ENCODE data around the gene LSR. TPM values are rescaled to one million over a fixed set of nuclear protein-coding genes. Genes with fewer than 3 reads are reported as not detected.
A peak's percentile ranks its signal among the peaks of the same experiment; 100 is the strongest.
"Not testable (repeated sequence)": the region's sequence is repeated elsewhere in the genome, so short reads cannot be mapped to it uniquely, and the experiment has no call there.

LSR gene
- total RNA-seq, 2 experiments from 2014 or later: 13.2 to 13.3 TPM

GRCh38 chr19:35239597-35239996 is 9.2 kb upstream of the LSR start:
- ChIA-PET CTCF (interaction anchor here (2.0 kb wide), 1 partner anchor 98 kb away, joined by 8 read pairs; no protein-coding TSS in a partner anchor), POLR2A (interaction anchor here (0.8 to 2.9 kb wide), 4 partner anchors 25 to 37 kb away, joined by 3 to 10 read pairs (median 5); no protein-coding TSS in a partner anchor)
- DNase-seq, H3K4me3 Mint-ChIP-seq, H3K27ac Mint-ChIP-seq: not testable (repeated sequence)
- H3K9me3 Mint-ChIP-seq: peaks cover 16% of the 10 kb centered on the region
- peaks cover 28% of the 10 kb centered on the region for H3K36me3 Mint-ChIP-seq (ENCODE audit: low read depth)
- peaks cover 25% of the 10 kb centered on the region for H3K4me1 Mint-ChIP-seq
- H3K27me3 Mint-ChIP-seq: peaks cover 28% of the 10 kb centered on the region

- peak; percentile 15 for DNase-seq
- Mint-ChIP-seq H3K36me3 (ENCODE audit: low read depth) (peaks cover 31% of the 10 kb centered on the region), H3K9me3 (peaks cover 16% of the 10 kb centered on the region), H3K4me1 (peaks cover 22% of the 10 kb centered on the region), H3K27ac (peak overlapping the region; percentile 75), H3K4me3 (peak overlapping the region; percentile 13), H3K27me3 (peaks cover 29% of the 10 kb centered on the region)
- POLR2A ChIA-PET: interaction anchor here (0.8 to 2.9 kb wide), 5 partner anchors 24 to 38 kb away, joined by 3 to 10 read pairs (median 6); partner anchors contain the start of gene USF2
- CTCF ChIA-PET: interaction anchor here (1.2 to 2.0 kb wide), 2 partner anchors 34 to 99 kb away, joined by 3 to 8 read pairs; no protein-coding TSS in a partner anchor
These were observed 8.5 kb upstream of the LSR start for GRCh38 chr19:35240327-35240726.

- H3K36me3 Mint-ChIP-seq (ENCODE audit: low read depth): peaks cover 34% of the 10 kb centered on the region
- POLR2A ChIA-PET: interaction anchor here (1.0 to 2.9 kb wide), 3 partner anchors 27 to 36 kb away, joined by 3 to 10 read pairs (median 6); partner anchors contain the start of gene USF2
- H3K4me3 Mint-ChIP-seq: no peak overlapping the region
- no peak for DNase-seq
- H3K27ac Mint-ChIP-seq: no peak overlapping the region
- CTCF ChIA-PET: interaction anchor here (0.7 to 2.0 kb wide), 4 partner anchors 35 to 100 kb away, joined by 3 to 8 read pairs (median 3); partner anchors contain the start of gene FXYD5
- H3K9me3 Mint-ChIP-seq: peaks cover 23% of the 10 kb centered on the region
- peaks cover 37% of the 10 kb centered on the region for H3K27me3 Mint-ChIP-seq
- H3K4me1 Mint-ChIP-seq: peaks cover 22% of the 10 kb centered on the region
These were observed 7.4 kb upstream of the LSR start for GRCh38 chr19:35241417-35241816.

DNA sequence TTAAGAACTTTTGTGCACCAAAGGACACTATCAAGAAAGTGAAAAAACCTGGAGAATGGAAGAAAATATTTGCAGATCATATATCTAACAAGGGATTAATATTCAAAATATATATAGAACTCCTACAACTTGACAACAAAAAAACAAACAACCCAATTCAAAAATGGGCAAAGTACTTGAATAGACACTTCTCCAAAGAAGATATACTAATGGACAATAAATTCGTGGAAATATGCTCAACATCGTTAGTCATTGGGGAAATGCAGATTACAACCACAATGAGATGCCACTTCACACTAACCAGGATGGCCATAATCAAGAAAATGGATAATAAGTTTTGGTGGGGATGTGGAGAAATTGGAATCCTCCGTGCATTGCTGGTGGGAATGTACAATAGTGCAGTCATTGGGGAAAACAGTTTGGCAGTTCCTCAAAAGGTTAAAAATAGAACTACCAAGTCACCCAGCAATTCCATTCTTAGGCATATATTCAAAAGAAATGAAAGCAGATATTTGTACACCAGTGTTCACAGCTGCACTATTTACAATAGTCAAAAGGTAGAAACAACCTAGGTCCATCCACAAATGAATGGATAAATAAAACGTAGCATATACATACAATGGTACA is 2.2 kb upstream of the LSR start:
- no peak for DNase-seq
- H3K36me3 Mint-ChIP-seq (ENCODE audit: low read depth): peaks cover 23% of the 10 kb centered on the region
- peaks cover 18% of the 10 kb centered on the region for H3K9me3 Mint-ChIP-seq
- CTCF ChIA-PET: no interaction called here
- peaks cover 31% of the 10 kb centered on the region for H3K4me1 Mint-ChIP-seq
- POLR2A ChIA-PET: no interaction called here
- H3K4me3 Mint-ChIP-seq: peak overlapping the region; percentile 57
- H3K27me3 Mint-ChIP-seq: peaks cover 58% of the 10 kb centered on the region
- no peak overlapping the region for H3K27ac Mint-ChIP-seq

DNA sequence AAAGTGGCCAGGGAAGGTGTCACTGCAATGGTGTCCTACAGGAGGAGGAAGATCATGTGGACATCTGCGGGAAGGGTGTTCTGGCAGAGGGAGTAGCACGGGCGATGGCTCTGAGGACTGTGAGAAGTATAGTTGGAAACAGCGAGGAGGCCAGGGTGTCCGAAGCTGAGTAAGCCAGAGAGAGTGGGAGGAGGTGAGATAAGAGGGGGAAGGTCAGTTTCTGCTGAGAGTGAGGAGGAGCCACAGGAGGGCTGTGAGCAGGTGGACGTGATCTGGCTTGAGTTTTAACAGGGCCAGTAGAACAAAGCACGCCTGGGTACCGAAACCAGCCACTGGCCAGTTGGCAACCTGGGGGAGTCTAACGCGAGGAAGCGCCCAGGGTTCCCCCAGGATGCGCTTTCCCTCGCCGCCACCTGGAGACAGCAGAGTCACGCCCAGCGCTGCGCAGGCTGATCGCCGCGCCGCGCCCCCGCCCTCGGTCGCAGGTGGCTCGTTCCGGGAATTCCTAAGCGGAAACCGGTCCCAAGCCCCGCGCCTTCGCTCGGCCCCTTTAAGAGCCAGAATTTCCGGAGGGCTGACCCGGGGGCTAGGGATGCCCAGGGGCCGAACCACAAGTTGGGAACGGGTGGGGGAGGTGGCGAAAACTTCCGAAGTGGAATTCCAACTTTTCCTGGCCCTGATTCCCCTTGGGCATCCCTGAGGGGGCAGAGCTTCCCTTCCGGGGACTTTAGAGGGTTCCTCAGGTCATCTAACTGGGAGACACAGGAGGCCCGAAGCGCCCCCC is 1.1 kb upstream of the LSR start:
- DNase-seq: peak; percentile 45
- peaks cover 53% of the 10 kb centered on the region for H3K27me3 Mint-ChIP-seq
- H3K27ac Mint-ChIP-seq: peak overlapping the region; percentile 78
- peaks cover 16% of the 10 kb centered on the region for H3K9me3 Mint-ChIP-seq
- H3K36me3 Mint-ChIP-seq (ENCODE audit: low read depth): peaks cover 25% of the 10 kb centered on the region
- ChIA-PET POLR2A (no interaction called here), CTCF (no interaction called here)
- H3K4me3 Mint-ChIP-seq: peak overlapping the region; percentile 79
- H3K4me1 Mint-ChIP-seq: peaks cover 33% of the 10 kb centered on the region

- Mint-ChIP-seq H3K27me3 (peaks cover 39% of the 10 kb centered on the region), H3K36me3 (ENCODE audit: low read depth) (peaks cover 14% of the 10 kb centered on the region), H3K4me3 (peak overlapping the region; percentile 79), H3K27ac (peak overlapping the region; percentile 26), H3K9me3 (peaks cover 12% of the 10 kb centered on the region), H3K4me1 (peaks cover 33% of the 10 kb centered on the region)
- DNase-seq: no peak
- ChIA-PET CTCF (no interaction called here), POLR2A (no interaction called here)
These were observed 495 bp downstream of the LSR start for GRCh38 chr19:35249146-35249847.

GRCh38 chr19:35249848-35250711 is 1.3 kb downstream of the LSR start:
- peaks cover 33% of the 10 kb centered on the region for H3K4me1 Mint-ChIP-seq
- H3K9me3 Mint-ChIP-seq: peaks cover 8% of the 10 kb centered on the region
- ChIA-PET CTCF (interaction anchor here (0.6 kb wide), 1 partner anchor 221 kb away, joined by 3 read pairs; no protein-coding TSS in a partner anchor), POLR2A (interaction anchor here (1.1 to 2.0 kb wide), 3 partner anchors 11 to 42 kb away, joined by 3 to 7 read pairs (median 4); no protein-coding TSS in a partner anchor)
- H3K27ac Mint-ChIP-seq: no peak overlapping the region
- H3K36me3 Mint-ChIP-seq (ENCODE audit: low read depth): peaks cover 11% of the 10 kb centered on the region
- peaks cover 34% of the 10 kb centered on the region for H3K27me3 Mint-ChIP-seq
- no peak for DNase-seq
- peak overlapping the region; percentile 79 for H3K4me3 Mint-ChIP-seq

DNA sequence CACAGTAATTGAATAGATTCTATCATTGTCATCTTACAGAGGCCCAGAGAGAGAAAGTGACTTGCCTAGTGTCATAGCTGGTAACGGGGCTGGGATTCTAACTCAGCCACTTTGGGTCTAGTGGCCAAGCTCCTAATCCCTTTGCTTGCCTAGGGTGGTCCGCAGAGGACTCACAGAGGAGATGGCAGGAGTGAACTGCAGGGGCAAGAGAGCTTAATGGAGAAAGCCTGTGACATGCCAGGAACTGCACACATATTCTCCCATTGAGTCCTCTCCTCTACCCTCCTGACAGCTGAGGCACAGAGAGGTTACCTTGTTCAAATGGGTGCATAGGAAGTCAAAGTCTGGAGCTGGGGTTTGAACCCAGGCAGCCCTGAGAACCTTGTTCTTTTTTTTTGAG is 2.7 kb downstream of the LSR start:
- H3K36me3 Mint-ChIP-seq (ENCODE audit: low read depth): peaks cover 8% of the 10 kb centered on the region
- peaks cover 26% of the 10 kb centered on the region for H3K27me3 Mint-ChIP-seq
- H3K4me3 Mint-ChIP-seq: no peak overlapping the region
- CTCF ChIA-PET: no interaction called here
- peaks cover 33% of the 10 kb centered on the region for H3K4me1 Mint-ChIP-seq
- peaks cover under 1% of the 10 kb centered on the region for H3K9me3 Mint-ChIP-seq
- POLR2A ChIA-PET: interaction anchor here (1.1 to 2.0 kb wide), 4 partner anchors 9 to 44 kb away, joined by 3 to 7 read pairs (median 4); no protein-coding TSS in a partner anchor
- H3K27ac Mint-ChIP-seq: no peak overlapping the region
- no peak for DNase-seq

DNA sequence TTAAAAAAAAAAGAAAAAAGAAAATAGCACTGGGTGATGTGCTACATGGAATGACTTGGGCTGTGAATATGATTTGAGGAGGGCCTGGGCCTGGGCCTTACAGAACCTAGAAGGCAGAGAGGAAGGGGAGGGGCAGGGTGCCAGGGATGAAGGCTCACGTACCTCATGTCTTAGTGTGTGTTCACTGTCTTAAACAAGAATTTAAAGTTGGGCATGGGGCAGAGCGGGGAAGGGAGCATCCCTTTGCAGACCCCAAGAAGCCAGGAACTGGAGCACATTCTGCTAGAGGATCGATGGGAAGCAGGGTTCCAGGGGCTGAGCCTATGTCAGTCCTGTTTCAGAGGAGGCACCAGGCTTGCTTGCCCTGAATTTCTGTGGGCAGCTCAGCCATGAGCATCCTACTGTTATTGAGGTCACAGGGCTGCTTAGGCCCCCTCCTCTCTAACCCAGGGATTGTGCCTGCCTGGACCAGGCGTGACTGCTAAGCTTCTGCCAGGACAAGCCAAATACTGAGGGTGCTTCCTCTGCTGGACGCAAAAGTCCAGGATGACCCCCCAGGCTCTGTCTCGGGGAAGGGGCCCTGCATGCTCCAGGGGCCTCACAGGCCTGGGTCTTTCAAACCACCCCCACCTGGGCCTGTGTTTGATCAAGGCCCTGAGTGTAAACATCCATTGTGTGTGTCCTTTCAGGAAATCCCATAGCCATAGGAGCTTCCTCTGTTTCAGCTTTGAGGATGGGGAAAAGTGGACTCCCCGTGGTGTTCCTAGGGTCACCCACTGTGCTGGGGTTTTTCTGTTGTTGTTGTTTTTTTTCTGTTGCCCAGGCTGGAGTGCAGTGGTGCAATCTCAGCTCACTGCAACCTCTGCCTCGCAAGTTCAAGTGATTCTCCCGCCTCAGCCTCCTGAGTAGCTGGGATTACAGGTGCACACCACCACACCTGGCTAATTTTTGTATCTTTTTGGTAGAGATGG is 4.8 kb downstream of the LSR start:
- no peak for DNase-seq
- ChIA-PET CTCF (no interaction called here), POLR2A (no interaction called here)
- H3K27ac Mint-ChIP-seq: no peak overlapping the region
- H3K36me3 Mint-ChIP-seq (ENCODE audit: low read depth): peaks cover 8% of the 10 kb centered on the region
- H3K27me3 Mint-ChIP-seq: peaks cover 12% of the 10 kb centered on the region
- peaks cover 25% of the 10 kb centered on the region for H3K4me1 Mint-ChIP-seq
- H3K9me3 Mint-ChIP-seq: no peaks in the 10 kb centered on the region
- no peak overlapping the region for H3K4me3 Mint-ChIP-seq

DNA sequence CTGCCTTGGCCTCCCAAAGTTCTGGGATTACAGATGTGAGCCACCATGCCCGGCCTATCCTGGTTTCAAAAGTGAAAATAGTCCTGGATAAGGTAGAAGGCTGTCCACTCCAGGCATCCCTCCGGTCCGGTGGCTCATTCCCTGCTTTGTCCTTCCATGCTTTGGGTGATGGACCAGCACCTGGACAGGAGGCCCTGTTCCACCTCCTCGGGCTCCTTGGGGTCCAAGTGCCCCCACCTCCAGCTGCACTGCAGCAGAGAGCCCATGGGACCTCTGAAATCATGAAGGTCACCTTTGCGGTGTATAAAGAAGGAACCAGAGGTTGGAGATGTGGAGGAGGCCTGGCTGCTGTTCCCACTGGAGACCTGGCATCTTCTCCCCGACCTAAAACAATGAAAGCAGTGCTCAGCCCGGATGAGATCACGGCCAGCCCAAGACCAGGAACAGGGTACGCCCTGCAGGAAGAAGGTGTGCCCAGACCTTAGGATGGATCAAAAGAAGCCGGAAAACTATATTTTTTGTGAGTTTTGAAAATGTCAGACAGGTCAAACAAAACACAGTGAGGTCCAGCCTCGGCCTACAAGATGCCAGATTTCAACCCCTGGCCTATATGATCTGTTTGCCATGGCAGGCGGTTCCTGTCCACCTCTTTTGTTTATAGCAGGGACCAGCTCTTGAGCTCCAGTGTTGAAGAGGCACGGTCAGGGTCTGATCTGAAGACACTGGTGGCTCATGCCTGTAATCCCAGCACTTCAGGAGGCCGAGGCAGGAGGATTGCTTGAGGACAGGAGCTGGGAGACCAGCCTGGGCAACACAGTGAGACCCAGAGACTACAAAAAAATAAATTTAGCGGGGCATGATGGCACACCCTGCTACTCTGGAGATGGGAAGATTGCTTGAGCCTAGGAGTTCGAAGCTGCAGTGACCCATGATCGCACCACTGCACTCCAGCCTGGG is 5.8 kb downstream of the LSR start:
- H3K36me3 Mint-ChIP-seq (ENCODE audit: low read depth): peaks cover 5% of the 10 kb centered on the region
- CTCF ChIA-PET: interaction anchor here (0.6 to 1.2 kb wide), 2 partner anchors 16 to 113 kb away, joined by 5 read pairs; no protein-coding TSS in a partner anchor
- H3K9me3 Mint-ChIP-seq: no peaks in the 10 kb centered on the region
- POLR2A ChIA-PET: interaction anchor here (1.0 kb wide), 1 partner anchor 48 kb away, joined by 3 read pairs; no protein-coding TSS in a partner anchor
- H3K4me3 Mint-ChIP-seq: no peak overlapping the region
- DNase-seq: no peak
- H3K4me1 Mint-ChIP-seq: peaks cover 17% of the 10 kb centered on the region
- peaks cover 3% of the 10 kb centered on the region for H3K27me3 Mint-ChIP-seq
- H3K27ac Mint-ChIP-seq: no peak overlapping the region

All from activated CD4-positive, alpha-beta memory T cell treated with anti-CD3 and anti-CD28 coated beads, Interleukin-2, amount 10 ng/mL, durations not matched to agents 7 days and 5 days (primary cell).